Right lung (tissue), 5 donors: Measurements from ENCODE around the gene TBC1D4. TPM values are rescaled to one million over a fixed set of nuclear protein-coding genes. Genes with fewer than 3 reads are reported as not detected.
A peak's percentile ranks its signal among the peaks of the same experiment; 100 is the strongest.
"Not testable (repeated sequence)": the region's sequence is repeated elsewhere in the genome, so short reads cannot be mapped to it uniquely, and the experiment has no call there.

ENCODE experiments used
- DNase-seq, 2 donors: peaks; one replicate each; pipeline ENCODE4 v3.0.0-alpha.2; 2013
- polyA plus RNA-seq, 5 donors: library from polyadenylated mRNA; unstranded; fragments of 120-200 nt; gene quantifications; one replicate each; pipeline versions ENCODE4 v1.2.1 to v1.2.3, GENCODE V29; 2013; ENCODE audit warnings: inconsistent platforms in 1 of 5, low replicate concordance in 1 of 5; ENCODE audit not compliant: insufficient read length in 5 of 5, insufficient read depth in 1 of 5

The TBC1D4 gene
- polyA plus RNA-seq, 5 donors: 20.8 to 33.3 (median 29.8) TPM

- no peak for DNase-seq
Measured at GRCh38 chr13:75279834-75280369, 202.1 kb downstream of the TBC1D4 start.

GRCh38 chr13:75273695-75274094, 208.3 kb downstream of the TBC1D4 start:
- not testable (repeated sequence) for DNase-seq

- no peak for DNase-seq
Measured at GRCh38 chr13:75271846-75272245, 210.1 kb downstream of the TBC1D4 start.

GRCh38 chr13:75268481-75268880, 213.5 kb downstream of the TBC1D4 start:
- DNase-seq: not testable (repeated sequence)

- no peak for DNase-seq
Measured at GRCh38 chr13:75264611-75265010, 217.4 kb downstream of the TBC1D4 start.

- DNase-seq: no peak
Measured at GRCh38 chr13:75263741-75264407, 218.1 kb downstream of the TBC1D4 start.

GRCh38 chr13:75258159-75258782, 223.7 kb downstream of the TBC1D4 start:
- DNase-seq: peak; percentile 15 to 34

- no peak for DNase-seq
Measured at GRCh38 chr13:75256922-75257321, 225.0 kb downstream of the TBC1D4 start.

- DNase-seq: no peak
Measured at GRCh38 chr13:75255653-75256052, 226.3 kb downstream of the TBC1D4 start.

GRCh38 chr13:75255147-75255546, 226.8 kb downstream of the TBC1D4 start:
- no peak for DNase-seq

GRCh38 chr13:75251188-75251587, 230.8 kb downstream of the TBC1D4 start:
- no peak for DNase-seq

- no peak for DNase-seq
Measured at GRCh38 chr13:75250526-75251178, 231.3 kb downstream of the TBC1D4 start.

GRCh38 chr13:75245578-75245977, 236.4 kb downstream of the TBC1D4 start:
- not testable (repeated sequence) for DNase-seq

GRCh38 chr13:75240240-75240639, 241.7 kb downstream of the TBC1D4 start:
- not testable (repeated sequence) for DNase-seq

- no peak for DNase-seq
Measured at GRCh38 chr13:75236774-75237173, 245.2 kb downstream of the TBC1D4 start.

Other genes starting within 250 kb of the TBC1D4 start
- gene COMMD6, start 55.7 kb upstream of the TBC1D4 start, polyA plus RNA-seq: 100 to 1,000 TPM; 250 to 303 (median 281) TPM
- 10 to 100 TPM; 18.6 to 26.1 (median 21.7) TPM for gene UCHL3, start 67.6 kb upstream of the TBC1D4 start, polyA plus RNA-seq
- gene LMO7, start 154.2 kb upstream of the TBC1D4 start, polyA plus RNA-seq: 100 to 1,000 TPM; 113 to 213 (median 199) TPM